Measurements from ENCODE around the gene CTTNBP2NL.

The CTTNBP2NL gene

GRCh38 chr1:112506306-112506705, 110.3 kb downstream of the CTTNBP2NL start:
- TF ChIP-seq CTCF (IDR thresholded peaks at IDR 0.05; ENCODE audit: insufficient read depth, low read depth, low read length, missing control alignments): no peak
- no peak for DNase-seq (ENCODE audit: low read depth)
- no peak overlapping the region for H3K4me3 ChIP-seq (ENCODE audit: low read depth, low read length)

GRCh38 chr1:112506731-112507130, 110.7 kb downstream of the CTTNBP2NL start:
- no peak overlapping the region for H3K4me3 ChIP-seq (ENCODE audit: low read depth, low read length)
- DNase-seq (ENCODE audit: low read depth): no peak
- no peak for TF ChIP-seq CTCF (IDR thresholded peaks at IDR 0.05; ENCODE audit: insufficient read depth, low read depth, low read length, missing control alignments)

- no peak for TF ChIP-seq CTCF (IDR thresholded peaks at IDR 0.05; ENCODE audit: insufficient read depth, low read depth, low read length, missing control alignments)
- no peak for DNase-seq (ENCODE audit: low read depth)
- no peak overlapping the region for H3K4me3 ChIP-seq (ENCODE audit: low read depth, low read length)
These were observed 111.3 kb downstream of the CTTNBP2NL start for GRCh38 chr1:112507336-112507735.

- DNase-seq (ENCODE audit: low read depth): no peak
- TF ChIP-seq CTCF (IDR thresholded peaks at IDR 0.05; ENCODE audit: insufficient read depth, low read depth, low read length, missing control alignments): no peak
- H3K4me3 ChIP-seq (ENCODE audit: low read depth, low read length): peak overlapping the region; percentile 55
These were observed 111.9 kb downstream of the CTTNBP2NL start for GRCh38 chr1:112507921-112508277.

- peak; percentile 2 for TF ChIP-seq CTCF (IDR thresholded peaks at IDR 0.05; ENCODE audit: insufficient read depth, low read depth, low read length, missing control alignments)
- peak; percentile 39 for DNase-seq (ENCODE audit: low read depth)
- peak within 1 kb of the TSS; percentile 55 for H3K4me3 ChIP-seq (ENCODE audit: low read depth, low read length)
These were observed 112.4 kb downstream of the CTTNBP2NL start, which contains the start of gene WNT2B for GRCh38 chr1:112508278-112509004. WNT2B (plus strand) TSS chr1:112508965; CDS start chr1:112509263, 298 bp downstream.

GRCh38 chr1:112509005-112509659, 113.1 kb downstream of the CTTNBP2NL start:
- H3K4me3 ChIP-seq (ENCODE audit: low read depth, low read length): peak overlapping the region; percentile 55; the same call in 1 of the 2 replicates
- DNase-seq (ENCODE audit: low read depth): no peak
- no peak for TF ChIP-seq CTCF (IDR thresholded peaks at IDR 0.05; ENCODE audit: insufficient read depth, low read depth, low read length, missing control alignments)

Data from GM12865 (cell line).